Peyer's patch (tissue), 4 donors: Measurements from ENCODE around the gene KAT2A. TPM values are rescaled to one million over a fixed set of nuclear protein-coding genes. Genes with fewer than 3 reads are reported as not detected.

Experiments
- DNase-seq, 3 donors: peaks; one replicate each; pipeline ENCODE4 v3.0.0-alpha.2; 2017 to 2019
- H3K27ac ChIP-seq, 4 donors: fragments of 200-600 bp; sonication (generic); one replicate each; pipeline ENCODE4 v1.5.1; 2016 to 2019
- H3K27me3 ChIP-seq, 2 donors: fragments of 200-600 bp; sonication (generic); one replicate each; pipeline ENCODE4 v1.5.1; 2019
- H3K36me3 ChIP-seq, 3 donors: fragments of 200-600 bp; sonication (generic); one replicate each; pipeline ENCODE4 v1.5.1; 2016 to 2019
- H3K4me1 ChIP-seq, 4 donors: fragments of 200-600 bp; sonication (generic); one replicate each; pipeline ENCODE4 v1.5.1; 2016 to 2019
- H3K4me3 ChIP-seq, 4 donors: fragments of 200-600 bp; sonication (generic); 1 replicate in 3 of 4; 2 replicates in 1 of 4; pipeline ENCODE4 v1.5.1; 2016 to 2019; ENCODE audit warnings: mild to moderate bottlenecking in 1 of 4
- H3K9me3 ChIP-seq, 4 donors: fragments of 200-600 bp; sonication (generic); one replicate each; pipeline ENCODE4 v1.5.1; 2016 to 2019; ENCODE audit warnings: mild to moderate bottlenecking in 1 of 4
- POLR2A ChIP-seq, 2 donors: fragments of 450-650 bp; IDR thresholded peaks; one replicate each; pipeline ENCODE4 v1.5.1; 2017; ENCODE audit warnings: antibody characterized with exemption in 2 of 2, mild to moderate bottlenecking in 2 of 2, moderate library complexity in 2 of 2
- total RNA-seq, 4 donors: library from RNA; depleted of rRNA; stranded (reverse); fragments of >200 nt; gene quantifications; one replicate each; pipeline ENCODE4 v1.1.0, GENCODE V29; 2016
- TF ChIP-seq, protein P1 (sequence below), 6 experiments: fragments of 450-650 bp in 4 of 6; fragments of 200-600 bp in 2 of 6; sonication (generic) in 1 of 6; IDR thresholded peaks; one replicate each; pipeline ENCODE4 v1.5.1; 2017 to 2019; ENCODE audit warnings: antibody characterized with exemption in 6 of 6, mild to moderate bottlenecking in 3 of 6, moderate library complexity in 1 of 6

KAT2A gene
- total RNA-seq, 4 donors from 2014 or later: 9.8 to 172 (median 38.4) TPM

DNA sequence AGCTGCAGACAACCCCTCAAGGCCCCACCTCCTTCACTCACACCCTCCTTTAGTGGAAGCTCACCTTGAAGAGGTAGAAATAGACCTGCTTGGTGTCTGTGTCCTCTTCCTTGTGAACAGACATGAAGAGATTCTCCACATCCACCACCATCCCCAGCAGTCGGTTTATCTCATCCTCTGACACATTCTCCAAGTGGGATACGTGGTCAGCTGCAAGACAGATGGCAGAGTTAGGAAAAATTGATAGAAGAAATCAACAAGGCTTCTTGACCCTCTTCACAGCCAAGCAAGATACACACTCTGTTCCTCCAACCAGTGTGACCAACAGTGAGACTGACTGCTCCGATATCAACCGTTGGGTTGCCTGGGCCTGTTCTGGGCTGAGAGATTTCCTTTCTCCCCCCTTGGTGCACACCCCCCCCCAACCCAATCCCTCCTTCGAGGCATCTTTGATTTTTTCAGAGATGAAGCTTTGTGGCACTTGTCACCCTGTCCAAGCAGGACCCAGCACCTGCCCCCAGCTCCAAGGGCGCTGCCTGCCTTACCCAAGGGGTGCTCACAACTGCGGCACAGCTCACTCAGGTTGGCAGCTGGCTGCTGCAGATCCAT is 902 bp downstream of the KAT2A start:
- H3K27ac ChIP-seq: peak overlapping the region in 1 of 4 donors; percentile 87
- DNase-seq: peak in 1 of 3 donors; percentile 50
- no peak for TF ChIP-seq POLR2A (IDR thresholded peaks at IDR 0.05)
- TF ChIP-seq, protein P1, sequence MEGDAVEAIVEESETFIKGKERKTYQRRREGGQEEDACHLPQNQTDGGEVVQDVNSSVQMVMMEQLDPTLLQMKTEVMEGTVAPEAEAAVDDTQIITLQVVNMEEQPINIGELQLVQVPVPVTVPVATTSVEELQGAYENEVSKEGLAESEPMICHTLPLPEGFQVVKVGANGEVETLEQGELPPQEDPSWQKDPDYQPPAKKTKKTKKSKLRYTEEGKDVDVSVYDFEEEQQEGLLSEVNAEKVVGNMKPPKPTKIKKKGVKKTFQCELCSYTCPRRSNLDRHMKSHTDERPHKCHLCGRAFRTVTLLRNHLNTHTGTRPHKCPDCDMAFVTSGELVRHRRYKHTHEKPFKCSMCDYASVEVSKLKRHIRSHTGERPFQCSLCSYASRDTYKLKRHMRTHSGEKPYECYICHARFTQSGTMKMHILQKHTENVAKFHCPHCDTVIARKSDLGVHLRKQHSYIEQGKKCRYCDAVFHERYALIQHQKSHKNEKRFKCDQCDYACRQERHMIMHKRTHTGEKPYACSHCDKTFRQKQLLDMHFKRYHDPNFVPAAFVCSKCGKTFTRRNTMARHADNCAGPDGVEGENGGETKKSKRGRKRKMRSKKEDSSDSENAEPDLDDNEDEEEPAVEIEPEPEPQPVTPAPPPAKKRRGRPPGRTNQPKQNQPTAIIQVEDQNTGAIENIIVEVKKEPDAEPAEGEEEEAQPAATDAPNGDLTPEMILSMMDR (IDR thresholded peaks at IDR 0.05): no peak
- no peaks in the 10 kb centered on the region for H3K27me3 ChIP-seq
- H3K9me3 ChIP-seq: no peaks in the 10 kb centered on the region
- peaks cover 0 to 37% (median 4%) of the 10 kb centered on the region in 4 donors for H3K4me1 ChIP-seq
- H3K36me3 ChIP-seq: peaks cover 0 to 4% (median 0%) of the 10 kb centered on the region in 3 donors
- H3K4me3 ChIP-seq: peak overlapping the region in 3 of 4 donors; percentile 86 to 95 (median 95)

DNA sequence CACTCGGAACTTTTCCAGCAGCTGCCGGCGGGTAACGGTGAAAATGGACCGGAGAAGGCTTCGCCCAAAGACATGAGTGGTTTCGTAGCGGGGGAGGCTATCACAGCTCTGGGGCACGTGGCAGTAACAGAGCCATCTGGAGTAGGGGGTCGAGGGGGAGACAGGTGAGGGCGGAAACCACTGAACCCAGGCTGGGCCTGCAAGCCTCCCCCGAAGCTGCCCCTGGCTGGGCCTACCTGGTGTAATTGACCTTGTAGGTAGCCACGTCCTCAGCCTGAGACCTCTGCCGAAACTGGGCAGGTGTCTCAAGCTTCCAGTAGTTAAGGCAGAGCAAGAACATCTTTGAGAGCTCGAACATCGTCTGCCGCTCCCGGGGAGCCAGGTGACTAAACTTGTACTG is 1.9 kb downstream of the KAT2A start:
- Histone ChIP-seq H3K27ac (peak overlapping the region in 1 of 4 donors; percentile 19), H3K36me3 (no peaks in the 10 kb centered on the region), H3K27me3 (no peaks in the 10 kb centered on the region), H3K4me1 (peaks cover 0 to 37% (median 4%) of the 10 kb centered on the region in 4 donors), H3K9me3 (no peaks in the 10 kb centered on the region), H3K4me3 (no peak overlapping the region)
- DNase-seq: no peak
- TF ChIP-seq, protein P1 (IDR thresholded peaks at IDR 0.05): no peak
- no peak for TF ChIP-seq POLR2A (IDR thresholded peaks at IDR 0.05)

DNA sequence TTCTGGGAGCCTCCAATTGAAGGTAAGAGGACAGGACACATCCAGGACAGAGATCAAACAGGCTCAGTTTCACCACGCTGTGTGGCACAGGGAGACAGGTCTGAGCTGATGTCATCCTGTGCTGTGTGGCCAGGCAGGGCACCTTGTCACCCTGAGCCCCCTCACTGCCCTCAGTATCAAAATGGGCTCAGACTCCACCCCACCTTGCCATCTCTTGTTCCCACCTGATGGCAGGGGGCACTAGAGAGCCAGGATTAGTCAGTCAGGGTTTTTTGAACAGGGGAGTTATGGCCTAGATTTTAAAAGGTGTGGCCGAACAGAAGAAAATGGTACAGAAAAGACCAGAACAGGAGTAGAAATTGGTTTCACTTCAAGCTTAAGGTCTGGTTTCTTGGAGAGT is 2.6 kb downstream of the KAT2A start:
- no peaks in the 10 kb centered on the region for H3K9me3 ChIP-seq
- H3K27me3 ChIP-seq: no peaks in the 10 kb centered on the region
- H3K27ac ChIP-seq: no peak overlapping the region
- no peak for TF ChIP-seq POLR2A (IDR thresholded peaks at IDR 0.05)
- TF ChIP-seq, protein P1 (IDR thresholded peaks at IDR 0.05): peak in 5 of 6 experiments; percentile 9 to 46 (median 37)
- no peaks in the 10 kb centered on the region for H3K36me3 ChIP-seq
- peak in 2 of 3 donors; percentile 67 to 70 for DNase-seq
- H3K4me1 ChIP-seq: peaks cover 0 to 37% (median 4%) of the 10 kb centered on the region in 4 donors
- H3K4me3 ChIP-seq: no peak overlapping the region

DNA sequence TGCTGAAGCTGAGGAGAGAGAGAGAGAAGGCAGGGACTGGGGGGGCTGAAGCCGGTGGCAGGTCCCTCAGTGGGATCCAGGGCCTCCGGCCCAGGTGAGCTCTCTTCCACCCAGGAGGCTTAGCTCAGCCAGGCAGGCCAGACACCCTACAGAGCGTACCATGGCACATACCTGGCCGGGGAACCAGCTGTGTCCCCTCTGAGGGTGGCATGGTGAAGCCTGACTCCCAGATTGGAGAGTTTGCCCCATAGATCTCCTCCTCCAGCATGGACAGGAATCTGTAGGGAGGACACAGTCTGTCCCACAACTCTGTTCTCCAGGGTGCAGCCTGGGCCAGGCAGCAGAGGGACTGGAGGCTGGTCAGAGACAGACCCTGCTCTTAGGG is 3.0 kb downstream of the KAT2A start:
- Histone ChIP-seq H3K9me3 (no peaks in the 10 kb centered on the region), H3K4me3 (no peak overlapping the region), H3K4me1 (peaks cover 0 to 38% (median 5%) of the 10 kb centered on the region in 4 donors), H3K27me3 (no peaks in the 10 kb centered on the region), H3K36me3 (no peaks in the 10 kb centered on the region), H3K27ac (no peak overlapping the region)
- no peak for DNase-seq
- TF ChIP-seq, protein P1 (IDR thresholded peaks at IDR 0.05): no peak
- TF ChIP-seq POLR2A (IDR thresholded peaks at IDR 0.05): no peak

DNA sequence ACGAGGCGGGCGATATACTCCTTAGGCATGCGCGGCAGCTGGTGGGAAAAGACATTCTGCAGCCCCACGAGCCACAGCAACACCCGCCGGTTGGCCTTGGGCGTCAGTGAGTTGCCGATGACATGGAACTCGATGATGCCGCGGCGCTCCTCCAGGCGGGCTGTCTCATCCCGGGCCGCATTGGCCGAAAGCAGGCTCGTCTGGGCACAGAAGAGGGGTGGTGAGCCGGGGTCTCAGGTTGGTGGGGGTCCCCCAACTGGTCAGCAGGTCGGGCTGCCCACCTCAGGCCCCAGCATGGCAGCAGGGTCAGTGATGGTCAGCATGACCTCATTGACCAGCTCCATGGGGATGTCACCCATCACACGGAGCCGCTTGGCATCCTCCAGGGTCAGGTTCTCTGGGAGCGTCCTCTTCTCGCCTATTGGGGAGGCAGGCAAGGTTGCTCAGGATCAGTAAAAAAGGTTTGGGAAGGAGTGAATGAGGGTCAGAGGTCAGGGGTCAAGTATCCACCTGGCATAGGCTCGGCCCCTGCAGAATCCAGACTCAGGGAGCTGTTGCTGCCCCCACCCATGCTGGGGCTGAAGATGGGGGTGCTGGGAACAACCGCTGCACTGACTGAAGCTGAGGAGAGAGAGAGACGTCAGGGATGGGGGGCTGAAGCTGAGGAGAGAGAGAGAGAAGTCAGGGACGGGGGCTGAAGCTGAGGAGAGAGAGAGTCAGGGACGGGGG is 3.6 kb downstream of the KAT2A start:
- peak in 1 of 3 donors; percentile 53 for DNase-seq
- H3K4me3 ChIP-seq: no peak overlapping the region
- H3K36me3 ChIP-seq: no peaks in the 10 kb centered on the region
- H3K9me3 ChIP-seq: no peaks in the 10 kb centered on the region
- H3K4me1 ChIP-seq: peaks cover 0 to 38% (median 10%) of the 10 kb centered on the region in 4 donors
- H3K27me3 ChIP-seq: no peaks in the 10 kb centered on the region
- no peak overlapping the region for H3K27ac ChIP-seq
- TF ChIP-seq, protein P1 (IDR thresholded peaks at IDR 0.05): no peak
- no peak for TF ChIP-seq POLR2A (IDR thresholded peaks at IDR 0.05)
